Suppressor macrophage treated with lipopolysaccharide for 1 hour (primary cell): ENCODE data around the gene HNRNPH1.
A peak's percentile ranks its signal among the peaks of the same experiment; 100 is the strongest.

Source experiments
- DNase-seq, 3 donors: peaks; one replicate each; pipeline ENCODE4 v3.0.0-alpha.2; 2020 to 2022

The HNRNPH1 gene

DNA sequence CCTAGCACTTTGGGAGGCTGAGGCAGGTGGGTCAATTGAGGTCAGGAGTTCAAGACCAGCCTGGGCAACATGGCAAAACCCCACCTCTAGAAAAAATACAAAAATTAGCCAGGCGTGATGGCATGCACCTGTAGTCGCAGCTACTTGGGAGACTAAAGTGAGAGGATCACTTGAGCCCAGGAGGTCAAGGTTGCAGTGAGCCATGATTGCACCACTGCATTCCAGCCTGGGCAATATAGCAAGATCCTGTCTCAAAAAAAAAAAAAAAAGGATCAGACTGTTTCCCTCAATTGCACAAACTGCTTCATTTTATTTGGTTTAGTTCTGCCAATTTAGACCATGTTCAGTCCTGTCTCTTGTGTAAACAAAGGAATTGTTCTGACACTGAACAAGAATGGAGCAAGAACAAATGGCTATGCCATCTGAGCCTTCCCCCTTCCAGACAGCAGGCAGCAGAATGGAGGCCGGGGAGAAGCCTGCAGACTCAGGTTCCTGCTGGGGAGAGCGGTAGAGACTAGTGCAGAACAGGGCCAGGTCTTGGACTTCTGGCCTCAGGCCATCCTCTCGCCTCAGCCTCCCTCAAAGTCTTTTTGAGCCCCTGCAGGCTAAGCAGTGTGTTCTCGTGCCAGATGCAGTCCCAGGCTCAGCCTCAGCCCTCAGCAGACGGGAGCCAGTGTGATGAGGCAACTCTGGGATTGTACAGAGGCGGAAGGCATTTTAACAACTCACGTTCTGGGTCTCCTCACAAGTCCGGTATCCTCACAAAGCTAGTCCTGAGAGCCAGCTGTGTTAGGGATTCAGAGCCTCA, 18.2 kb downstream of the HNRNPH1 start:
- no peak for DNase-seq

DNA sequence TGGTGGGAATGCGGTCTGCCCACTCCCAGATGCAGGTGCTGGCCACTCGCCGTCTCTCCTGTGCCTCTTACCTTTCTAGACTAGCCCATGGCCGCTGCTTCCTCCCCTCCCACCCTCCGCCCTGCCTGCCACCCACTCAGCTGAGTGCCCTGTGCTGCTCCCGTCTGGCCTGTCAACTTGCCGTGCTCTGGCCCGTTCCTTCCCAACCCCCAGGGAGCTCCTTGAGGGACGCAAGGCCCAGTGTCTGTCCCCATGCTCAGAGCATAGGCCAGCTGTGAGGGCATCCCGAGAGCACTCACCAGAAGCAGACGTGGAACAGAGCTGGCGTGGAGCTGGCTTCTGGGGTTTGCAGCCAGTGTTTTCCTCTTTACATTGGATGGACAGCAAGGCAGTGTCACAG, 20.2 kb downstream of the HNRNPH1 start:
- DNase-seq = no peak

DNA sequence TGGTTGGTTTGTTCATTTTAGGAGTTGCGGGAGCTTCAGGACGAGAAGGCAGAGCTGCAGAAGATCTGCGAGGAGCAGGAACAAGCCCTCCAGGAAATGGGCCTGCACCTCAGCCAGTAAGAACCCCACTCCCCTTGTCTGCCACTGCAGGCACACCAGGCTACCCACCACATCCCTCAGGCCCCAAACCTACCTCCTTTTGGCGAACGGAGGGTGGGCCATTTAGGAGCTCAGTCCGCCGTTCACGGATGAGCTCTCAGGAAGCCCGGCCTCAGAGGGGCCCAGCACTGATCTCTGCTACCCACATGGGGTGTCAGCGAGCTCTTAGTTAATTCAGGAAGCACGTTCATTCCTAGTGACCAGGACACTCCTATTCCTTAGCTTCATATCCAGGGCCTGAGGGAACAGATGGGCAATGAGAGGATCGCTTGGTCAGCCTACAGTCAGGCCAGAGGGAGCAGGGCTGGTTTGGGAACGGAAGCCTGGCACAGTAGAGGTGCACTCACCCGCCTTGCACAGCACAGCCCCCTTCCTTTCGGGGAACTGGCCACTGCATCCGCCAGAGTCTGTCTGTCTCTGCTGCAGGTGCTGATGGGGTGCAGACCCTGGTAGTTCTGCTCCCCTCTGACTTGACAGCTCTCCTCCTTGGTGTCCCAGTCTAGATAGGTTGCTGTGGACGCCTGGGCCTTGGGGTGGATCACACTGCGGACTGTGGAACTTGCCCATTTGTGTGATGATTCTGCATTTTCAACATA, 21.4 kb downstream of the HNRNPH1 start:
- no peak for DNase-seq

DNA sequence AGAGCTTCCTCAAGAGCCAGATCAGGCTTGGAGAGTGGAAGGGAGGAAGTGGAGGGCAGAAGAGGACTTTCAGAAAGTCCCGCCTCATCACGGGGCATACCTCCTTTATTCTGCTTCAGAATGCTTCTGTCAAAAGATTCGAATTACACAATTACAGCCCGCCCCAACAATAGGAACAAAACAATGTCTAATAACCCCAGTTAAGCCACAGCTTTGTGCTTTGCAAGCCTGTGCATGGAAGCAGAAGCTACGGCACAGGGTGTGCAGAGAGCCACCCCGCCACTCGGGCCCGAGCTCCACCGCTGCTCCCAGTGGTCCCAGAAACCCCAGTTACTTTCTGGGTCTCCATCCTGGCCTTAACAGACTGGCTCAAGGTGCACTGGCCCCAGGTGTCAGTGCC, 23.5 kb downstream of the HNRNPH1 start:
- DNase-seq = peak; percentile 85 to 89 (median 86)

DNA sequence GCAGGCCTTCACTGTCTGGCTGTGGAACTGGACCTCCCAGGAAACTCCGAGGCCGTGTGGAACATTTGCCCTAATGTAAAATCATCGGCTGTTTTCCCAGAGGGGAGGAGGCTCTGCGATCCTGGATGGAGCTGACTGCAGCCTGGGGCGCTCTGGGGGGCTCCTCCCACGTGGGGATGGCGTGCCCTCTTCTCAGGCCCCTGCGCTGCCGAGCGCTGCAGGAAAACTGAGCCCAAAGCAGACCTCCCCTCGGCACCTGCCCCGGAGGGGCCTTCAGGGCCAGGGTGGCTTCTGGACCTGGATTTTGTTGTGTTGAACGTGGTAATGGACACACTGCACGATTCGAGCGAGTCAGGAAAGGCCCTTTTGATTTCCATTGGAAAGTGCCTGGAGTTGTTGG, 23.9 kb downstream of the HNRNPH1 start:
- no peak for DNase-seq

- no peak for DNase-seq
Measured at GRCh38 chr5:179599100-179599499, 24.4 kb downstream of the HNRNPH1 start.

- no peak for DNase-seq
Measured at GRCh38 chr5:179596421-179596820, 27.1 kb downstream of the HNRNPH1 start.

DNA sequence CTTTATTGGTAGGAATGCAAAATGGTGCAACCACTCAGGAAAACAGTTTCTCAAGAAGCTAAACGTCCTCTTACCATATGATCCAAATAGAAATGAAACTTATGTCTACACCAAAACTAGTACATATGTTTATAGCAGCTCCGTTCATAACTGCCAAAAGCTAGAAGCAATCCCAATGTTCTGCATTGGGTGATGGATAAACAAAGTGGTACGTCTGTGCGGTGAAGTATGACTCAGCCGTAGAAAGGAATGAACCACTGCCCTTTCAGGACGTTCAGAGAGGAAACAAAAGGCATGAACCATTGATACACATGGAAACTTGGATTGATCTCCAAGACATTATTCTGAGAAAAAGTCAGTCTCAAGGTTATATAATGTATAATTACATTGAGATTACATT, 27.6 kb downstream of the HNRNPH1 start:
- no peak for DNase-seq

DNA sequence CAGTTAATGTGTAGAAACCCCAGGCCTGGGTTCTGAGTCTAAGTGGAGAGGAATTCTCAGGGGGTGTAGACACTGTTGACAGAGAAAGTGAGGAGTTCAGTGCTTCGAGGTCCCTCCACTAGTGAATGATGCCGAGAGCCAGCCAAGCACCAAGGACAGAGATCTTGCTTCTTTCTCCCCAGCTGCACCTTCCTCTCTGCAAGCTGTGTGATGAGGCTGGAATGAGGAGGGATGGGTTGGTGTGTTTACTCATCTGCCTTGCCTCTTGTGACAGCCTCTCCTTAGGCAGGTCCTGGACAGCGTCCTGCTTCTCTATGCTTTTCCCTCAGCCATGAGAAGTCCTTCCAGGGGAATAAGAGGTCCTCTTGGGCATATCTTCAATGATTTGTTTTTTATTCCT, 35.3 kb downstream of the HNRNPH1 start:
- no peak for DNase-seq

DNA sequence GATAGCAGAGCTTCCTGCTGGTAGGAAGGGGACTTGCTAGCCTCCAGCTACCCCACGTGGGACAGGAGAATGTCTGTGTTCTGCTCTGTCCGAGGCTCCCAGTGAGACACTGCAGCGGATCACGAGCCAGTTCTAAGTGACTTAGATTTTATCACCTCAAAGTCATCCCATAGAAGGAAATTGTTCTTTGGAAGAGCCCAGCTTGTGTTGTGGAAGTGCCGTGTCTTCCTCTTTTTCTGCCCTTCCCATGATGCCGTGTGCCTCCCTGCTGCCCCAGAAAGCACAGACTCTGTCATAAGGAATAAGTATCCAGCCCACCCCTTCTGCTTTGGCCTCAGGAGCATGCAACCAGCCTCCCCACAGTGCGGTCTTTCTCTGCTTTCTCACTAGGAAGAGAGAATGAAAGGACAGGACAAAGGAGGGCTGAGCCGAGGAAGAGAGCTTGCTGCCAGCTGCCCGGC, 37.5 kb downstream of the HNRNPH1 start:
- DNase-seq = peak; percentile 51 to 71 (median 53)

DNA sequence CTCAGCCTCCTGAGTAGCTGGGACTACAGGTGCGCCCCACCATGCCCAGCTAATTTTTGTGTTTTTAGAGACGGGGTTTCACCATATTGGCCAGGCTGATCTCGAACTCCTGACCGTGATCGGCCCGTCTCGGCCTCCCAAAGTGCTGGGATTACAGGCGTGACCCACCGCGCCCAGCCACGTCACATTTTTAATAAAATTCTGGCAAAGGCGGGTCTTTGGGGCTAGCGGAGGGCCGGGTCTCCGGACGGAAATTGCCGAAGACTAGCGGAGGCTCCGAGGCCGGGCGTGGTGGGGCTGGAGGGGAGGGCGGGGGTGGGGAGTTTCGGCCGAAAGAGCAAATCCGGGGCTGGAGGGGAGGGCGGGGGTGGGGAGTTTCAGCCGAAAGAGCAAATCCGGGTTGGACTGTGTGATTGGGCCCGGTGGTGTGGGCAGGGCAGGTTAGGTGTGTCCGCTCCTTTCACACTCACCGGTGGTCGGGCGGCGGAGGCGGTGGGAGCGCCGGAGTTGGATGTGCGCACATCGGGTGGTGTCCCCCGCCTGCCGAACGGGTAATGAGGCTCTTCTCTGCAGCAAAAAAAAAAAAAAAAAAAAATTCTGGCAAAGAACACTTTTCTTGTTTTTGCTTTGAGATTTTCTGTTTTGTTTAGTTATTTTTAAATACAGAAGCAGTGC, 46.0 kb downstream of the HNRNPH1 start:
- no peak for DNase-seq

DNA sequence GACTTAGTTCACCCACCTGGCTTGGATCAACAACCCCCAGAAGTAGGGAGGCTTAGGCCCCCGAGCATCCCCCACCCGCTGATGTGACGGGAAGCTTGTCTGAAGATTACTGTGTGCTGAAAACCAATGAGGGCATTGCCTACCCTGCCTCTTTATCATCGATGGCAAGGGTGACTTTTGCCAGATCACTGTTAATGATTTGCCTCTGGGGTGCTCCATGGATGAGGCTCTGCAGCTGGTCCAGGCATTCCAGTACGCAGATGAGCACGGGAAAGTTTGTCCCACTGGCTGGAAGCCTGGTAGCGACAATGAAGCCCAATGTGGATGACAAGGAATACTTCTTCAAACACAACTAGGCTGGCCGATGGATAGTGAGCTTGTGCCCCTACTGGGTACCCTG, 51.1 kb downstream of the HNRNPH1 start:
- DNase-seq = no peak

GRCh38 chr5:179568721-179569120, 54.8 kb downstream of the HNRNPH1 start:
- DNase-seq = peak in 2 of 3 donors; percentile 11 to 27

DNA sequence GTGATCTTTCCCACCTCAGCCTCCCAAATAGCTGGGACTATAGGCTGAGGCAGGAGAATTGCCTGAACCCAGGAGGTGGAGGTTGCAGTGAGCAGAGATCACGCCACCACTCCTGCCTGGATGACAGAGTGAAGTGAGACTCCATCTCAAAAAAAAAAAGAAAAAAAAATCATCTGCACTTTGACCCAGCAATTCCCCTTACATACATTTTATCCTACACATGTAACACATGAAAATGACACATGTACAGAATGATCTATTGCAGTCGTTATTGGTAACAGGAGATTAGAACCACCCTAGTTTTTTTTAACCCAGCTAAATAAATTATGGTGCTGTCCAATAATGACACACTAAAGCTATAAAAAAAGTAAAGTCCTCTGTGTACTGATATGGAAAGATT, 58.9 kb downstream of the HNRNPH1 start:
- no peak for DNase-seq
